H9 (cell line): ENCODE measurements around the gene TEX261. TPM values are rescaled to one million over a fixed set of nuclear protein-coding genes. Genes with fewer than 3 reads are reported as not detected.

ENCODE experiments used
- DNase-seq: peaks from one replicate; pipeline ENCODE4 v3.0.0-alpha.2; 2017
- H2AFZ ChIP-seq: one replicate; pipeline ENCODE4 v1.6.1; 2013; ENCODE audit warnings: mild to moderate bottlenecking, low read length, control low read depth, moderate library complexity
- H2AK5ac ChIP-seq: 2 replicates; pipeline ENCODE4 v1.6.1; 2013; ENCODE audit warnings: low read length, control low read depth, mixed read lengths; ENCODE audit not compliant: insufficient read length
- H2BK120ac ChIP-seq: one replicate; pipeline ENCODE4 v1.6.1; 2013; ENCODE audit warnings: low read depth, mild to moderate bottlenecking, low read length, control low read depth, inconsistent platforms; ENCODE audit not compliant: poor library complexity, severe bottlenecking
- H2BK12ac ChIP-seq: 2 replicates; pipeline ENCODE4 v1.6.1; 2013; ENCODE audit warnings: low read length, control low read depth, mixed read lengths, low read depth; ENCODE audit not compliant: insufficient read length
- H2BK15ac ChIP-seq: 2 replicates; pipeline ENCODE4 v1.6.1; 2013; ENCODE audit warnings: low read depth, low read length, control low read depth
- H2BK20ac ChIP-seq: one replicate; pipeline ENCODE4 v1.6.1; 2013; ENCODE audit warnings: low read depth, mild to moderate bottlenecking, low read length, control low read depth, inconsistent platforms; ENCODE audit not compliant: poor library complexity, severe bottlenecking
- H2BK5ac ChIP-seq: 2 replicates; pipeline ENCODE4 v1.6.1; 2013; ENCODE audit warnings: low read length, control low read depth, mixed read lengths; ENCODE audit not compliant: insufficient read length
- H3K14ac ChIP-seq: 2 replicates; pipeline ENCODE4 v1.6.1; 2013; ENCODE audit warnings: low read length, control low read depth; ENCODE audit not compliant: insufficient read depth
- H3K18ac ChIP-seq: 2 replicates; pipeline ENCODE4 v1.6.1; 2013; ENCODE audit warnings: low read depth, mild to moderate bottlenecking, mixed read lengths, low read length, control low read depth; ENCODE audit not compliant: insufficient read length
- H3K23ac ChIP-seq: 2 replicates; pipeline ENCODE4 v1.6.1; 2013; ENCODE audit warnings: low read length, control low read depth, mixed read lengths, low read depth; ENCODE audit not compliant: insufficient read length
- H3K23me2 ChIP-seq: 2 replicates; pipeline ENCODE4 v1.6.1; 2013; ENCODE audit warnings: low read depth, mild to moderate bottlenecking, mixed read lengths, low read length, control low read depth; ENCODE audit not compliant: insufficient read length, poor library complexity, severe bottlenecking
- H3K27ac ChIP-seq: 2 replicates; pipeline ENCODE4 v1.5.1; 2013; ENCODE audit warnings: low read length, control low read depth, mixed read lengths, low read depth; ENCODE audit not compliant: insufficient read length
- H3K27me3 ChIP-seq: 2 replicates; pipeline ENCODE4 v1.6.1; 2013; ENCODE audit warnings: low read length, control low read depth, inconsistent platforms; ENCODE audit not compliant: insufficient read depth
- H3K4ac ChIP-seq: 2 replicates; pipeline ENCODE4 v1.6.1; 2013; ENCODE audit warnings: low read depth, mild to moderate bottlenecking, control low read depth, inconsistent platforms, low read length, moderate library complexity
- H3K4me1 ChIP-seq: 2 replicates; pipeline ENCODE4 v1.6.1; 2013; ENCODE audit warnings: low read length, control low read depth, inconsistent platforms; ENCODE audit not compliant: insufficient read depth
- H3K4me2 ChIP-seq: 2 replicates; pipeline ENCODE4 v1.6.1; 2013; ENCODE audit warnings: low read length, control low read depth, mixed read lengths; ENCODE audit not compliant: insufficient read length, insufficient read depth
- H3K56ac ChIP-seq: 2 replicates; pipeline ENCODE4 v1.6.1; 2013; ENCODE audit warnings: low read depth, mild to moderate bottlenecking, mixed read lengths, low read length, control low read depth; ENCODE audit not compliant: insufficient read length
- H3K79me1 ChIP-seq: 2 replicates; pipeline ENCODE4 v1.6.1; 2013; ENCODE audit warnings: low read depth, mild to moderate bottlenecking, moderate library complexity, low read length, control low read depth, inconsistent platforms; ENCODE audit not compliant: insufficient read depth, poor library complexity, severe bottlenecking
- H3K79me2 ChIP-seq: 2 replicates; pipeline ENCODE4 v1.6.1; 2013; ENCODE audit warnings: low read length, control low read depth, inconsistent platforms; ENCODE audit not compliant: insufficient read depth
- H3K9ac ChIP-seq: 2 replicates; pipeline ENCODE4 v1.6.1; 2013; ENCODE audit warnings: low read length, control low read depth, mixed read lengths; ENCODE audit not compliant: insufficient read length; ENCODE audit errors: extremely low read depth
- H3K9me3 ChIP-seq: one replicate; pipeline ENCODE4 v1.6.1; 2013; ENCODE audit warnings: low read depth, low read length, inconsistent platforms; ENCODE audit not compliant: control insufficient read depth
- H3T11ph ChIP-seq: one replicate; pipeline ENCODE4 v1.6.1; 2013; ENCODE audit warnings: mild to moderate bottlenecking, low read length, control low read depth, inconsistent platforms
- H4K20me1 ChIP-seq: one replicate; pipeline ENCODE4 v1.6.1; 2013; ENCODE audit not compliant: control insufficient read depth, insufficient read length, insufficient read depth
- H4K5ac ChIP-seq: 2 replicates; pipeline ENCODE4 v1.6.1; 2013; ENCODE audit warnings: low read depth, mild to moderate bottlenecking, mixed read lengths, low read length, control low read depth; ENCODE audit not compliant: insufficient read length
- H4K8ac ChIP-seq: replicated peaks from 2 replicates; pipeline ENCODE4 v1.6.1; 2013; ENCODE audit warnings: low read length, control low read depth, mixed read lengths, low read depth; ENCODE audit not compliant: insufficient read length
- H4K91ac ChIP-seq: 2 replicates; pipeline ENCODE4 v1.6.1; 2013; ENCODE audit warnings: low read depth, mild to moderate bottlenecking, moderate library complexity, mixed read lengths, low read length, control low read depth; ENCODE audit not compliant: insufficient read length
- H3K27ac Mint-ChIP-seq, 3 experiments: 2 replicates in 2 of 3; 3 replicates in 1 of 3; pipeline ENCODE4 v1.8.0; 2020 to 2021; ENCODE audit warnings: mixed read lengths in 3 of 3, mild to moderate bottlenecking in 1 of 3, moderate library complexity in 1 of 3
- H3K27me3 Mint-ChIP-seq: 2 replicates; pipeline ENCODE4 v1.8.0; 2021; ENCODE audit warnings: low read depth, mild to moderate bottlenecking, moderate library complexity, mixed read lengths
- H3K36me3 Mint-ChIP-seq, 3 experiments: 2 replicates in 2 of 3; 3 replicates in 1 of 3; pipeline ENCODE4 v1.8.0; 2020 to 2021; ENCODE audit warnings: low read depth in 3 of 3, mixed read lengths in 3 of 3; ENCODE audit not compliant: insufficient read depth in 1 of 3
- H3K4me1 Mint-ChIP-seq, 2 experiments: 2 replicates each; pipeline ENCODE4 v1.8.0; 2020; ENCODE audit warnings: mixed read lengths in 2 of 2
- H3K4me3 Mint-ChIP-seq, 2 experiments: 2 replicates in 1 of 2; 3 replicates in 1 of 2; pipeline ENCODE4 v1.8.0; 2020 to 2021; ENCODE audit warnings: mild to moderate bottlenecking in 2 of 2, mixed read lengths in 2 of 2, moderate library complexity in 1 of 2
- H3K9me3 Mint-ChIP-seq, 2 experiments: 2 replicates in 1 of 2; 3 replicates in 1 of 2; pipeline ENCODE4 v1.8.0; 2020; ENCODE audit warnings: mild to moderate bottlenecking in 2 of 2, mixed read lengths in 2 of 2, moderate library complexity in 1 of 2
- CTCF ChIP-seq: fragments of 200-600 bp; sonication (generic); conservative IDR thresholded peaks from 3 replicates; pipeline ENCODE4 v1.8.0; 2021; ENCODE audit warnings: antibody characterized with exemption, mild to moderate bottlenecking
- WGBS: extraction: QIAGEN DNeasy Blood & Tissue Kit; methylation state at CpG from one replicate; pipeline ENCODE4 v1.1.7; 2013; ENCODE audit warnings: missing lambda C conversion rate, low lambda C conversion rate, mixed read lengths; ENCODE audit not compliant: insufficient read length; ENCODE audit errors: extremely low coverage; 5-methylcytosine and 5-hydroxymethylcytosine counted together
- total RNA-seq: library from RNA; stranded (reverse); gene quantifications from 2 replicates; pipeline ENCODE4 v1.2.1, GENCODE V29; 2021

Gene TEX261
- total RNA-seq, 1 experiment from 2014 or later: 19.2 TPM

- Histone ChIP-seq H2BK15ac (no peak overlapping the region), H2BK12ac (no peak overlapping the region), H3K27ac (no peak overlapping the region), H3K56ac (no peak overlapping the region), H4K5ac (no peak overlapping the region), H3K4me2 (no peak overlapping the region), H3K27me3 (no peaks in the 10 kb centered on the region), H3K18ac (no peak overlapping the region), H3K23ac (no peak overlapping the region), H3K9ac (no peak overlapping the region), H3K23me2 (peaks cover 7% of the 10 kb centered on the region), H4K20me1 (no peaks in the 10 kb centered on the region), H2BK120ac (no peak overlapping the region), H4K91ac (no peak overlapping the region), H2BK20ac (no peak overlapping the region), H3K14ac (no peak overlapping the region), H2BK5ac (no peak overlapping the region), H3K79me2 (no peaks in the 10 kb centered on the region), H2AK5ac (no peak overlapping the region), H3K4ac (no peak overlapping the region), H3T11ph (no peak overlapping the region), H2AFZ (no peak overlapping the region), H3K9me3 (no peaks in the 10 kb centered on the region), H3K4me1 (peaks cover 8% of the 10 kb centered on the region; the same call in 1 of the 2 replicates), H4K8ac (no peak overlapping the region), H3K79me1 (no peaks in the 10 kb centered on the region)
- WGBS: no CpG with 5 or more reads among the region's 6 CpGs
- H3K27ac Mint-ChIP-seq: no peak overlapping the region
- no peak for DNase-seq
- peaks cover 21% of the 10 kb centered on the region for H3K27me3 Mint-ChIP-seq
- peaks cover 15 to 20% of the 10 kb centered on the region in 2 experiments for H3K4me1 Mint-ChIP-seq
- no peak overlapping the region for H3K4me3 Mint-ChIP-seq
- no peaks in the 10 kb centered on the region for H3K9me3 Mint-ChIP-seq
- no peaks in the 10 kb centered on the region for H3K36me3 Mint-ChIP-seq
- no peak for TF ChIP-seq CTCF
Observed at GRCh38 chr2:71004857-71005256, 10.2 kb upstream of the TEX261 start.
